ENCODE measurements around the gene VPS39. TPM values are rescaled to one million over a fixed set of nuclear protein-coding genes. Genes with fewer than 3 reads are reported as not detected.
A peak's percentile ranks its signal among the peaks of the same experiment; 100 is the strongest.

VPS39 gene
- total and polyA plus RNA-seq, 2 of the 13 experiments (the other 11 are each of a cell fraction or from before 2014, with no cell fraction given): 22.9 to 32.0 TPM

DNA sequence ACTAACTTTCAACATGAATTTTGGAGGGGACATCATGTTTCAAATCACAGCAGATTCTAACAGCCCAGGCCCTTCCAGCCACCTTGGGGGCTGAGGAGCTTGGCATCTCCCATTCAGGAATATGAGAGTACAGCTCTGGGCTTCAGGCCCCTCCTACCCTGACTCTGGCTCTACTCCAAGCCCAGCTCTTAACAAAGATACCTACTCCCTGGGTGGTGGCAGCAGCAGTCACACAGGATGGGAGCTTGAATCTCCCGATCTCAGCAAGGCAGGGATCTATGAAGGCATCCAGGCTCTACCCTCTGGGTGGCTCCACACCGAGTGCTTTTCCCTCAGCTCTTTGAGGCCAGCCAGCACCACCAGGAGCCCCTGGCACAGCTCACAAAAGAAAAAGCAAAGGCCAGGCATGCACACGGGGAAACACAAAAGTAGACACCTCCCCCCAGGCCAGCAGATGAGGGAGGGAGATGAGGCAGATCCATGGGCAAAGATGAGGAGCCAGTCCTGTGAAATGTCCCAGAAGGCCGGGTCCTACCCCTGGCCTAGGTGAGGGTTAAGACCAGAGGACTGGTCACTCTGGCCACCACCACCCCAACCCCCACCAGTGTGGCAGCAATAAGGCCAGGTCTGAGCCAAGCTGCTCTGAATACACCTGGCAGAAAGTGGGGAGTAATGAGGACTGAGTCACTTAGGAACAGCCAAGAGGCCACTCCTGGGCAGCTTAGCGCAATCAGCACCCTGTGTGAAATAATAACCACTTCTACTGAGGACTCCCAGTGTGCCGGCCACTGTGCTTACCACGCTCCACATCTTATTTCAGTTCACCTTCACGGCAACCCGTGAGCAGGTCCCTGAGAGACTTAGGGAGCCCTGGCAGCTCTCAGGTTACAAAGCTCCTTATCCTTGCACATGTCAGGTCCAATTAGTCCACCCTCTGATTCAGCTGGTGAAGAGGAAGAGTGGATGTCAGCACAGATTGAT is 76.0 kb downstream of the VPS39 start:
- intact Hi-C loops (cut with micrococcal nuclease; ENCODE audit: unreplicated experiment): no loop called here

DNA sequence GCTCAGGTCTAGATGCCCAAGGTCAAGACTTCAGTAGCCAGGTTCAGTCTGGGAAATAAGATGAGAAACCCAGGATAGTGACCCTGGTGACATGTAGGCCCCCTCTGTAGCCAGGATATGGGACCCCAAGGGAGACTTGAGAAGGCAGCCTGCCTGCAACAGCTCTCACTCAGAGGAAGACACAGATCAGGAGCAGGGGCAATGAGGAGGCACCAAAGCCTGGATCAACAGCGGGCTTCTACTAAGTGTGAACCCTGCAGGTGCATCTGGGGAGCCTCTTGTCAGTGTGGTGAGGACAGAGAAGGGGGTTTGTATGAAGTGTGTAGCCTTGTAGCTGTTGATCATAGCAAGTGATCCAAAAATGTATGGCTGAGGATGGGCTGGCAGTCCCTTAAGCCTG is 77.1 kb downstream of the VPS39 start:
- intact Hi-C loops (cut with micrococcal nuclease; ENCODE audit: unreplicated experiment): no loop called here
- Histone ChIP-seq H3K27ac (ENCODE audit: extremely low read length, insufficient read depth, low read length) (no peak overlapping the region), H3K36me3 (replicated peaks in 1 of 2; ENCODE audit: control insufficient read depth in 1 of 2, insufficient read depth in 2 of 2, low read length in 2 of 2) (no peaks in the 10 kb centered on the region), H3K9ac (ENCODE audit: insufficient read depth, low read depth, low read length) (no peak overlapping the region), H3K4me3 (replicated peaks in 1 of 3; ENCODE audit: insufficient read depth in 1 of 3, low read depth in 2 of 3, low read length in 3 of 3) (no peak overlapping the region), H3K9me3 (ENCODE audit: low read length) (no peaks in the 10 kb centered on the region), H3K4me2 (ENCODE audit: low read depth, low read length) (no peak overlapping the region), H3K27me3 (ENCODE audit: control insufficient read depth in 1 of 2, insufficient read depth in 2 of 2, low read length in 2 of 2) (0 out of 5 replicates have a peak, but pooled peaks cover 2 to 7% of the 10 kb centered on the region in 2 experiments), H4K20me1 (ENCODE audit: insufficient read depth, low read length) (no peaks in the 10 kb centered on the region), H3K79me2 (ENCODE audit: insufficient read depth, low read length) (no peaks in the 10 kb centered on the region), H2AFZ (ENCODE audit: low read length) (no peak overlapping the region), H3K4me1 (ENCODE audit: insufficient read depth, low read length) (peaks cover 28% of the 10 kb centered on the region)
- ChIA-PET CTCF (ENCODE audit: low intra/inter-chr PET ratio, low total read pairs) (no interaction called here), POLR2A (no interaction called here)
- ATAC-seq (no peak), FAIRE-seq (no peak), DNase-seq (ENCODE audit: low spot score) (no peak)
- in situ Hi-C loops (cut with HindIII; ENCODE audit: extremely low pct_ligation_motif_present, low pct_unique_long_range_greater_than_20kb): loop anchor here (5.0 kb wide), 1 partner anchor 39 kb away; the partner anchor contains the start of gene PLA2G4D
- no TSS peak for BruUV-seq (replicated peaks)
- WGBS (ENCODE audit: low lambda C conversion rate): 9% methylated on average over 1 of the region's 1 CpG
- TF ChIP-seq, protein P1, sequence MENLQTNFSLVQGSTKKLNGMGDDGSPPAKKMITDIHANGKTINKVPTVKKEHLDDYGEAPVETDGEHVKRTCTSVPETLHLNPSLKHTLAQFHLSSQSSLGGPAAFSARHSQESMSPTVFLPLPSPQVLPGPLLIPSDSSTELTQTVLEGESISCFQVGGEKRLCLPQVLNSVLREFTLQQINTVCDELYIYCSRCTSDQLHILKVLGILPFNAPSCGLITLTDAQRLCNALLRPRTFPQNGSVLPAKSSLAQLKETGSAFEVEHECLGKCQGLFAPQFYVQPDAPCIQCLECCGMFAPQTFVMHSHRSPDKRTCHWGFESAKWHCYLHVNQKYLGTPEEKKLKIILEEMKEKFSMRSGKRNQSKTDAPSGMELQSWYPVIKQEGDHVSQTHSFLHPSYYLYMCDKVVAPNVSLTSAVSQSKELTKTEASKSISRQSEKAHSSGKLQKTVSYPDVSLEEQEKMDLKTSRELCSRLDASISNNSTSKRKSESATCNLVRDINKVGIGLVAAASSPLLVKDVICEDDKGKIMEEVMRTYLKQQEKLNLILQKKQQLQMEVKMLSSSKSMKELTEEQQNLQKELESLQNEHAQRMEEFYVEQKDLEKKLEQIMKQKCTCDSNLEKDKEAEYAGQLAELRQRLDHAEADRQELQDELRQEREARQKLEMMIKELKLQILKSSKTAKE (CRISPR knock-in tag; IDR thresholded peaks at IDR 0.05; ENCODE audit: borderline replicate concordance): no peak
- TF ChIP-seq, protein P2, sequence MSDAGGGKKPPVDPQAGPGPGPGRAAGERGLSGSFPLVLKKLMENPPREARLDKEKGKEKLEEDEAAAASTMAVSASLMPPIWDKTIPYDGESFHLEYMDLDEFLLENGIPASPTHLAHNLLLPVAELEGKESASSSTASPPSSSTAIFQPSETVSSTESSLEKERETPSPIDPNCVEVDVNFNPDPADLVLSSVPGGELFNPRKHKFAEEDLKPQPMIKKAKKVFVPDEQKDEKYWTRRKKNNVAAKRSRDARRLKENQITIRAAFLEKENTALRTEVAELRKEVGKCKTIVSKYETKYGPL (CRISPR knock-in tag; IDR thresholded peaks at IDR 0.05): no peak
- TF ChIP-seq, protein P3, sequence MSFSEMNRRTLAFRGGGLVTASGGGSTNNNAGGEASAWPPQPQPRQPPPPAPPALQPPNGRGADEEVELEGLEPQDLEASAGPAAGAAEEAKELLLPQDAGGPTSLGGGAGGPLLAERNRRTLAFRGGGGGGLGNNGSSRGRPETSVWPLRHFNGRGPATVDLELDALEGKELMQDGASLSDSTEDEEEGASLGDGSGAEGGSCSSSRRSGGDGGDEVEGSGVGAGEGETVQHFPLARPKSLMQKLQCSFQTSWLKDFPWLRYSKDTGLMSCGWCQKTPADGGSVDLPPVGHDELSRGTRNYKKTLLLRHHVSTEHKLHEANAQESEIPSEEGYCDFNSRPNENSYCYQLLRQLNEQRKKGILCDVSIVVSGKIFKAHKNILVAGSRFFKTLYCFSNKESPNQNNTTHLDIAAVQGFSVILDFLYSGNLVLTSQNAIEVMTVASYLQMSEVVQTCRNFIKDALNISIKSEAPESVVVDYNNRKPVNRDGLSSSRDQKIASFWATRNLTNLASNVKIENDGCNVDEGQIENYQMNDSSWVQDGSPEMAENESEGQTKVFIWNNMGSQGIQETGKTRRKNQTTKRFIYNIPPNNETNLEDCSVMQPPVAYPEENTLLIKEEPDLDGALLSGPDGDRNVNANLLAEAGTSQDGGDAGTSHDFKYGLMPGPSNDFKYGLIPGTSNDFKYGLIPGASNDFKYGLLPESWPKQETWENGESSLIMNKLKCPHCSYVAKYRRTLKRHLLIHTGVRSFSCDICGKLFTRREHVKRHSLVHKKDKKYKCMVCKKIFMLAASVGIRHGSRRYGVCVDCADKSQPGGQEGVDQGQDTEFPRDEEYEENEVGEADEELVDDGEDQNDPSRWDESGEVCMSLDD (CRISPR knock-in tag; IDR thresholded peaks at IDR 0.05; ENCODE audit: borderline replicate concordance): no peak

More for the DNA sequence above, 76.0 kb downstream of the VPS39 start:
- Histone ChIP-seq H3K27me3 (ENCODE audit: control insufficient read depth in 1 of 2, insufficient read depth in 2 of 2, low read length in 2 of 2) (0 out of 5 replicates have a peak, but pooled peaks cover 2 to 7% of the 10 kb centered on the region in 2 experiments), H4K20me1 (ENCODE audit: insufficient read depth, low read length) (no peaks in the 10 kb centered on the region), H3K79me2 (ENCODE audit: insufficient read depth, low read length) (no peaks in the 10 kb centered on the region), H3K9ac (ENCODE audit: insufficient read depth, low read depth, low read length) (no peak overlapping the region), H3K27ac (ENCODE audit: extremely low read length, insufficient read depth, low read length) (no peak overlapping the region), H3K4me2 (ENCODE audit: low read depth, low read length) (no peak overlapping the region), H2AFZ (ENCODE audit: low read length) (no peak overlapping the region), H3K4me3 (replicated peaks in 1 of 3; ENCODE audit: insufficient read depth in 1 of 3, low read depth in 2 of 3, low read length in 3 of 3) (no peak overlapping the region), H3K36me3 (replicated peaks in 1 of 2; ENCODE audit: control insufficient read depth in 1 of 2, insufficient read depth in 2 of 2, low read length in 2 of 2) (no peaks in the 10 kb centered on the region), H3K9me3 (ENCODE audit: low read length) (no peaks in the 10 kb centered on the region), H3K4me1 (ENCODE audit: insufficient read depth, low read length) (peaks cover 34% of the 10 kb centered on the region)
- CTCF ChIA-PET (ENCODE audit: low intra/inter-chr PET ratio, low total read pairs): no interaction called here
- TF ChIP-seq, protein P4, sequence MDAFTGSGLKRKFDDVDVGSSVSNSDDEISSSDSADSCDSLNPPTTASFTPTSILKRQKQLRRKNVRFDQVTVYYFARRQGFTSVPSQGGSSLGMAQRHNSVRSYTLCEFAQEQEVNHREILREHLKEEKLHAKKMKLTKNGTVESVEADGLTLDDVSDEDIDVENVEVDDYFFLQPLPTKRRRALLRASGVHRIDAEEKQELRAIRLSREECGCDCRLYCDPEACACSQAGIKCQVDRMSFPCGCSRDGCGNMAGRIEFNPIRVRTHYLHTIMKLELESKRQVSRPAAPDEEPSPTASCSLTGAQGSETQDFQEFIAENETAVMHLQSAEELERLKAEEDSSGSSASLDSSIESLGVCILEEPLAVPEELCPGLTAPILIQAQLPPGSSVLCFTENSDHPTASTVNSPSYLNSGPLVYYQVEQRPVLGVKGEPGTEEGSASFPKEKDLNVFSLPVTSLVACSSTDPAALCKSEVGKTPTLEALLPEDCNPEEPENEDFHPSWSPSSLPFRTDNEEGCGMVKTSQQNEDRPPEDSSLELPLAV (CRISPR knock-in tag; conservative IDR thresholded peaks at IDR 0.05; ENCODE audit: low read depth): no peak
- no peak for TF ChIP-seq ZNF773 (CRISPR knock-in tag; IDR thresholded peaks at IDR 0.05; ENCODE audit: borderline replicate concordance)
- no peak for TF ChIP-seq ZNF33B (CRISPR knock-in tag; IDR thresholded peaks at IDR 0.05)
- no peak for TF ChIP-seq ZNF124 (CRISPR knock-in tag; IDR thresholded peaks at IDR 0.05)
- TF ChIP-seq ISX (CRISPR knock-in tag; conservative IDR thresholded peaks at IDR 0.05): no peak
- TF ChIP-seq NFIC (IDR thresholded peaks at IDR 0.05; ENCODE audit: low read length): no peak
- FAIRE-seq (no peak), ATAC-seq (peak; percentile 49), DNase-seq (ENCODE audit: low spot score) (no peak)
- in situ Hi-C loops (cut with HindIII; ENCODE audit: extremely low pct_ligation_motif_present, low pct_unique_long_range_greater_than_20kb): loop anchor here (5.0 kb wide), 1 partner anchor 40 kb away; the partner anchor contains the start of gene PLA2G4D
- BruUV-seq (replicated peaks): no TSS peak
- 38% methylated on average over 9 of the region's 9 CpGs for WGBS (ENCODE audit: low lambda C conversion rate)
- POLR2A ChIA-PET: no interaction called here

All from HepG2 (cell line).